HG03432 (cell line): Measurements from ENCODE around the gene TCF21.

ENCODE experiments used
- ATAC-seq: cut with Tn5 transposase; IDR thresholded peaks from one replicate; pipeline ENCODE4 v1.9.1; 2021; ENCODE audit warnings: mild to moderate bottlenecking, moderate library complexity; ENCODE audit not compliant: unreplicated experiment

TCF21 gene

DNA sequence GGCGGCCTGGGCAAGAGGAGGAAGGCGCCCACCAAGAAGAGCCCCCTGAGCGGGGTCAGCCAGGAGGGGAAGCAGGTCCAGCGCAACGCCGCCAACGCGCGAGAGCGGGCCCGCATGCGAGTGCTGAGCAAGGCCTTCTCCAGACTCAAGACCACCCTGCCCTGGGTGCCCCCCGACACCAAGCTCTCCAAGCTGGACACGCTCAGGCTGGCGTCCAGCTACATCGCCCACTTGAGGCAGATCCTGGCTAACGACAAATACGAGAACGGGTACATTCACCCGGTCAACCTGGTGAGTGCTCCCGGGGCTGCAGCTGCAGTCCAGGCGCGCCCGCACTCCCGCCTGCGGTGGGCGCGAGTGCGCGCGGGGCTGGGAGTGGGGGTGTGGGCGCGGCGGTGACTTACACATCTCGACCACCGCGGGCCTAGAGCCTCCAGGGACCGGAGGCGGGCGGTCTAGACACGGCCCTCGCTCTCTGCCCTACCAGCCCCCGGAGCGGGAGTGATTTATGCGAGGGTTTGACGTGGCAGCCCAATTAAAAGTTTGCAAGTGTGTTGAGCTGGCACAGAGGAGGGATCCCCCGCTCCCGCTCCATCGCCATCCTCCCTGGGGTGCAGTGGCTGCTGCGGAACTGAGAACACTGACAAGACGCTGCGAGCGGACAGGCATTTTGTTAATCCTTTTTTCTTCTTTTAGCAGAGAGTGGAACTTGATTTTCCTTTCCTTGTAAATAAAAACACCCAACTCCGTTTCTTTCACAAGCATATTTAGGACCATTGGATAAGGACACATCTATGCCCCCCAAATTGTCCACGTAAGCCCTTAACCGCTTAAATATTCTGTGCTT, 867 bp downstream of the TCF21 start:
- ATAC-seq, result no peak

GRCh38 chr6:133890711-133891148, 1.8 kb downstream of the TCF21 start:
- ATAC-seq, result no peak

DNA sequence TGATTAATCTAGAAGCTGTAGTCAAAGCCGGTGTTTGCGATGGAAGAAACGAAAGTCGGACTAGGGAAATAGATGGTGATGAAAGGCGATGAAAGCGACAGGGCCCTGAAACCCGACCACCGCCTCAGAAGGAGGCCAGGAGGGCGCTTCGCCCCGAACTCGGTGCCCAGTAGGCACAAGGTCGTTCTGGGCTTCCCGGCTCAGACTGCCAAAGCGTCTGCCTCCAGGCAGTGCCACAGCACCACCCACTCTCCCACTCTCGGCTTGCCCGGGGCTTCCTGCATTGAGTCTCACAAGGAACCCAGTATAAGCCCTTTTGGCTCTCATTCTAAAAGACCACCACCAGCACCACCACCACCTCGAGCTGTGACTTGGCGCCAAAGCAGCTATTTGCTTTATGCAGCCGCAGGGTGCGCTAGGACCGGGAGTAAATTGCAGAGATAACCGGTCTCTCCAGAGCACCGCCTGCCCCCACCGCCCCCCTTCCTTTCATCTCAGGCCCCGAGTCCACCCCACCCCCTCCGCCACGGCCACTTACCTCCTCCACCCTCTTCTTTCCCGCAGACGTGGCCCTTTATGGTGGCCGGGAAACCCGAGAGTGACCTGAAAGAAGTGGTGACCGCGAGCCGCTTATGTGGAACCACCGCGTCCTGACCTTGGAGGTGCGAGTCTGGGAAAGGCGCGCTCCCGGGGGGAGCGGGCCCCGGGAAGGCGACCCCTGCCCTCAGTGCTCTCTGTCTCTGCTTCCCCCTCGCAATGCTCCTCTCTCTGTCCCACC, 2.4 kb downstream of the TCF21 start:
- ATAC-seq, result no peak

- ATAC-seq, result no peak
Observed at GRCh38 chr6:133891927-133892812, 3.3 kb downstream of the TCF21 start.

- no peak for ATAC-seq
Observed at GRCh38 chr6:133892813-133893691, 4.1 kb downstream of the TCF21 start.

GRCh38 chr6:133893946-133894345, 5.0 kb downstream of the TCF21 start:
- ATAC-seq, result no peak

- ATAC-seq, result no peak
Observed at GRCh38 chr6:133894369-133894768, 5.5 kb downstream of the TCF21 start.

- no peak for ATAC-seq
Observed at GRCh38 chr6:133894795-133895358, 6.0 kb downstream of the TCF21 start.

GRCh38 chr6:133895573-133896343, 6.8 kb downstream of the TCF21 start:
- ATAC-seq, result no peak

- no peak for ATAC-seq
Observed at GRCh38 chr6:133896344-133896721, 7.4 kb downstream of the TCF21 start.

- ATAC-seq, result no peak
Observed at GRCh38 chr6:133898263-133898662, 9.3 kb downstream of the TCF21 start.

- no peak for ATAC-seq
Observed at GRCh38 chr6:133899556-133899955, 10.6 kb downstream of the TCF21 start.

- no peak for ATAC-seq
Observed at GRCh38 chr6:133903855-133904254, 14.9 kb downstream of the TCF21 start.

- no peak for ATAC-seq
Observed at GRCh38 chr6:133906050-133906449, 17.1 kb downstream of the TCF21 start.

DNA sequence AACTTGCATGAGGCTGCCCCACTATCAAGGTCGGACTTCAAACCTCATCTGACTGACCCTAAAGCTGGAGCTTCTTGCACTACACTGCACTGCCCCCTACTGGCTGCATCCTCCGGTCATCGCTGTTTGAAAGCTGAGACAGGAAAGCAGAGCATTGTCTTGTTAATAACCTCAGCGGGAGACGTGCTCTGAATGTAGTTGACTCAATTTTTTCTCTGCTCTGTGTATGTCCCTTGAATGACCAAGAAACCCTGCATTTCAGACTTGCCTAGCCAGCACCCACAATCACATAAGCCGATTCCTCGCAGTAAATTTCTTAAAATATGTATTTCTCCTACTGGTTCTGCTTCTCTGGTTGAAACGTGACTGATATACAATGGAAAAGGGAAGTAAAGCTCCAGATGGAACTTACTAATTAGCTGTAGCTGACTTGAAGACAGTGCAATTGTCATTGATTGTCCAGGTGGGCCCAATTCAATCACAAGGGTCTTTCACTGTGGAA, 27.8 kb downstream of the TCF21 start:
- peak; percentile 84 for ATAC-seq

GRCh38 chr6:133917781-133918180, 28.9 kb downstream of the TCF21 start:
- no peak for ATAC-seq

- no peak for ATAC-seq
Observed at GRCh38 chr6:133918208-133918930, 29.5 kb downstream of the TCF21 start.

- no peak for ATAC-seq
Observed at GRCh38 chr6:133919362-133919761, 30.4 kb downstream of the TCF21 start.
